ENCODE measurements around the gene OSER1.

- TF ChIP-seq CTCF (conservative IDR thresholded peaks at IDR 0.05; ENCODE audit: low read length) (peak; percentile 32), EZH2phosphoT487 (IDR thresholded peaks at IDR 0.05; ENCODE audit: borderline replicate concordance) (no peak)
Measured at GRCh38 chr20:44253528-44253927, 43.0 kb upstream of the OSER1 start.

All from Loucy (cell line).